ENCODE measurements around the gene HDAC11.

HDAC11 gene

DNA sequence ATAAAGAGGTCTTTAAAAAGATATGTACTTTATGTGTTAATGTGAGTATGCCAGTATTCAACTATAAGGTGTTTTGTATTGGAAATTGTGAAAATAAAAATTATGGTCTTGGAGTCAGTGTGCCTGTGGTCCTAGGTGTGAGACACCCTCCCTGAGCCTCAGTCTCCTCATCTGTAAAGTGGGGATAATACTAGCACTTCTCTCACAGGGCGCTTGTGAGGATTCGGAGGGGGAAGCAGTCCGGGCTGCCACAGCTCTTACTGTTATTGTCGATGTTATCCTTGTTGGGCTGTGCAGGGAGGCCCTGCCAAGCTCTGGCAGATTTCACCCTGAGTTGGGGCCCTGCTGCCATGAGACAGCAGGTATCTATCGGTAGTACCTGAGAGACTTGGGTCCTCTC lies 42.1 kb downstream of the HDAC11 start:
- Histone ChIP-seq H3K4me1 (ENCODE audit: control insufficient read depth, insufficient read depth, low read length) (peaks cover 12% of the 10 kb centered on the region), H3K9ac (ENCODE audit: low read depth, low read length) (no peak overlapping the region), H3K4me3 (ENCODE audit: low read length) (no peak overlapping the region), H3K36me3 (ENCODE audit: insufficient read depth, low read length) (no peaks in the 10 kb centered on the region), H3K27me3 (ENCODE audit: control insufficient read depth, insufficient read depth, low read length) (peaks cover 13% of the 10 kb centered on the region), H3K9me3 (replicated peaks; ENCODE audit: low read length) (no peaks in the 10 kb centered on the region), H3K4me2 (ENCODE audit: low read length) (no peak overlapping the region)

DNA sequence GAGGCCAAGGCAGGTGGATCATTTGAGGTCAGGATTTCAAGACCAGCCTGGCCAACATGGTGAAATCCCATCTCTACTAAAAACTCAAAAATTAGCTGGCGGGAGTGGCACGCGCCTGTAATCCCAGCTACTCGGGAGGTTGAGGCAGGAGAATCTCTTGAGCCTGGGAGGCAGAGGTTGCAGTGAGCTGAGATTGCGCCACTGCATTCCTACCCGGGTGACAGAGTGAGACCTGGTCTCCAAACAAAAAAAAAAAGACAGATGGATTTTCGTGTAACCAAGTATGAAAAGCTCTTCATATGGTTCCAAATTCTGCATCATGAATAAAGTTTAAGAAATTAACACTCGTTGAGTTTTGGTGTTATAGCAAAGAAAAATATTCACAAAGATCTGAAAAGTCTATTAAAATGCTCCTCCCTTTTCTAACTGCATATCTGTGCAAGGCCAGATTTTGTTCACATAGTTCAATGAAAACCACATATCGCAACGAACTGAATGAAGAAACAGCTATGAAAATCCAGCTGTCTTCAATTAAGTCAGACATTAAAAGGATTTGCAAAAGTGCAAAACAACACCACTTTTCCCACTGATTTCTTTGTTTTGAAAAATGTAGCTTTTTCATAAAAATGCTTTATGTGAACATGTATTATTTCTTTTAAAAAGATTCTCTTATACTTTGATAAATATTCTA lies 45.0 kb downstream of the HDAC11 start:
- H3K27me3 ChIP-seq (ENCODE audit: control insufficient read depth, insufficient read depth, low read length): no peaks in the 10 kb centered on the region
- no peaks in the 10 kb centered on the region for H3K9me3 ChIP-seq (replicated peaks; ENCODE audit: low read length)
- no peak overlapping the region for H3K9ac ChIP-seq (ENCODE audit: low read depth, low read length)
- peaks cover 12% of the 10 kb centered on the region for H3K4me1 ChIP-seq (ENCODE audit: control insufficient read depth, insufficient read depth, low read length)
- H3K4me3 ChIP-seq (ENCODE audit: low read length): no peak overlapping the region
- H3K4me2 ChIP-seq (ENCODE audit: low read length): no peak overlapping the region
- H3K36me3 ChIP-seq (ENCODE audit: insufficient read depth, low read length): no peaks in the 10 kb centered on the region

GRCh38 chr3:13525827-13526625 lies 45.9 kb downstream of the HDAC11 start:
- no peak overlapping the region for H3K4me3 ChIP-seq (ENCODE audit: low read length)
- H3K9ac ChIP-seq (ENCODE audit: low read depth, low read length): no peak overlapping the region
- no peaks in the 10 kb centered on the region for H3K36me3 ChIP-seq (ENCODE audit: insufficient read depth, low read length)
- no peak overlapping the region for H3K4me2 ChIP-seq (ENCODE audit: low read length)
- no peaks in the 10 kb centered on the region for H3K9me3 ChIP-seq (replicated peaks; ENCODE audit: low read length)
- H3K4me1 ChIP-seq (ENCODE audit: control insufficient read depth, insufficient read depth, low read length): peaks cover 12% of the 10 kb centered on the region
- no peaks in the 10 kb centered on the region for H3K27me3 ChIP-seq (ENCODE audit: control insufficient read depth, insufficient read depth, low read length)

DNA sequence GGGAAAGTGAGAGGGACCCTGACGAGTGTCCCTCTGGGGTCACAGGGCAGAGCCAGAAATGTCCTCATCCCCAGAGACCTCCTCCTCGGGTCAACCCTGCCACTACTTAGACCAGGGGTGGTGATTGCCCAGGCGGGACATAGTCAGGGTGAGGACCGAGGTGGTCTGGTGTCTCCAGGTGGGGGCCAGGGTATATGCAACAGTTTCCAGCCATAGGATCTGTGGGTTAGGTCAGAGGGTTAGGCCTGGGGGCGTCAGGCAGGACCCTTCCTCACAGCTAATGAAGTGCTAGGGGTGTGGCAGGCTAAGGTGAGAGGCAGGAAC lies 46.5 kb downstream of the HDAC11 start:
- Histone ChIP-seq H3K36me3 (ENCODE audit: insufficient read depth, low read length) (no peaks in the 10 kb centered on the region), H3K9ac (ENCODE audit: low read depth, low read length) (no peak overlapping the region), H3K27me3 (ENCODE audit: control insufficient read depth, insufficient read depth, low read length) (no peaks in the 10 kb centered on the region), H3K4me2 (ENCODE audit: low read length) (no peak overlapping the region), H3K4me1 (ENCODE audit: control insufficient read depth, insufficient read depth, low read length) (peaks cover 12% of the 10 kb centered on the region), H3K4me3 (ENCODE audit: low read length) (no peak overlapping the region), H3K9me3 (replicated peaks; ENCODE audit: low read length) (no peaks in the 10 kb centered on the region)

GRCh38 chr3:13528217-13528867 lies 48.2 kb downstream of the HDAC11 start:
- H3K36me3 ChIP-seq (ENCODE audit: insufficient read depth, low read length): no peaks in the 10 kb centered on the region
- H3K9ac ChIP-seq (ENCODE audit: low read depth, low read length): no peak overlapping the region
- no peak overlapping the region for H3K4me3 ChIP-seq (ENCODE audit: low read length)
- no peaks in the 10 kb centered on the region for H3K9me3 ChIP-seq (replicated peaks; ENCODE audit: low read length)
- H3K27me3 ChIP-seq (ENCODE audit: control insufficient read depth, insufficient read depth, low read length): no peaks in the 10 kb centered on the region
- H3K4me2 ChIP-seq (ENCODE audit: low read length): no peak overlapping the region
- peaks cover 12% of the 10 kb centered on the region for H3K4me1 ChIP-seq (ENCODE audit: control insufficient read depth, insufficient read depth, low read length)

GRCh38 chr3:13529196-13530112 lies 49.3 kb downstream of the HDAC11 start:
- H3K4me3 ChIP-seq (ENCODE audit: low read length): no peak overlapping the region
- no peak overlapping the region for H3K9ac ChIP-seq (ENCODE audit: low read depth, low read length)

DNA sequence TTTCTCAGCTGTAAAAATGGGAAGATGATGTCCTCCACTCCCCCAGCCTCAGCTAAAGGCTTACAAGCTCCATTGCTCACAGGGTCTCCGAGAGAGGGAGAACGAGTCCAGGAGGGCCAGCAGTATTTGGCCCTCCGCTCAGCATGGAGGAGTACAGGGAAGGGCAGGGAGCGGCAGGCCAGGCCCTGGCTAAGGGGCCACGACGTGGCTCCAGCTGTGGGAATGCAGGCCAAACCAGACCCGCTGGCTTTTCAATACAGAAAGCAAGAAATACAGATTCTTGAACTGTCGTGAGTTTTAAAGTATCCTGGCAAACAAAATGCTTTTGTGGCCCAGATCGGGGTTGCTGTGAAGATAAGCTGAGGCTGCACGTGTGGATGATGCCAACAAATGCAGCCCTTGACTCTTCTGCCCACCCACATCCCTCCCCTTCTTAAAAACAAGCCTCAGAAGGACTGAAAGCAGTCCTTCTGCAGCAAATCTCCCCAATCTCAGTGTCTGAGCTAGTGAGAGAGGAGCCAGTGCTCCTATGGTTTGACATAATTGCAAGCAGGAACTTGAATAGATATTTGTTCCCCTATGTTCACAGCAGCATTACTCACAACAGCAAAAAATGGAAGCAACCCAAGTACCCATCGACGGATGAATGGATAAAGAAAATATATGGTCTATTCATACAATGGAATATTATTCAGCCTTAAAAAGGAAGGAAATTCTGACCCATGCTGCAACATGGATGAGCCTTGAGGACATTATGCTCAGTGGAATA lies 50.3 kb downstream of the HDAC11 start:
- Histone ChIP-seq H3K9ac (ENCODE audit: low read depth, low read length) (no peak overlapping the region), H3K9me3 (replicated peaks; ENCODE audit: low read length) (no peaks in the 10 kb centered on the region), H3K4me1 (ENCODE audit: control insufficient read depth, insufficient read depth, low read length) (peaks cover 8% of the 10 kb centered on the region), H3K27me3 (ENCODE audit: control insufficient read depth, insufficient read depth, low read length) (no peaks in the 10 kb centered on the region), H3K4me2 (ENCODE audit: low read length) (no peak overlapping the region), H3K4me3 (ENCODE audit: low read length) (no peak overlapping the region), H3K36me3 (ENCODE audit: insufficient read depth, low read length) (no peaks in the 10 kb centered on the region)

More at GRCh38 chr3:13529196-13530112, 49.3 kb downstream of the HDAC11 start:
- Histone ChIP-seq H3K9me3 (replicated peaks; ENCODE audit: low read length) (no peaks in the 10 kb centered on the region), H3K4me1 (ENCODE audit: control insufficient read depth, insufficient read depth, low read length) (peaks cover 12% of the 10 kb centered on the region), H3K4me2 (ENCODE audit: low read length) (no peak overlapping the region), H3K36me3 (ENCODE audit: insufficient read depth, low read length) (no peaks in the 10 kb centered on the region), H3K27me3 (ENCODE audit: control insufficient read depth, insufficient read depth, low read length) (no peaks in the 10 kb centered on the region)

DNA sequence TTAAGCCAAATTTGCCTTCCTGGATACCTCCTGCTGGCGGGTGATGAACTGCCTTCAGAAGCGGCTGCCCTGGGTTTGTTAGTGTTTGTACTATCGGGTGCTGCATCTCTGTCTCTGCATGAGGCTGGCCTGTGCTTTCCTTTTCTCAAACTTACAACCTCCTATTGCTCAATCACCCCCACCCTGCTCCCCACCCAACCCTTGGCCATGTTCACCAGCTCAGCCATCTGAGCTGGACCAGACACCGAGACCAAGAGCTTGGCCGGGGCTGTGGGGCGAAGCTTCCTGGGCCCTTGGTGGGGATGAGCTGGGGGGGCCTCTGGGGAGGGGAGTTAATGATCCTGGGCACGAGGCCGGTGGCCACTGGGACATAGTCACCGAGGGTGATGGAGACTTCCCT lies 52.0 kb downstream of the HDAC11 start:
- Histone ChIP-seq H3K9ac (ENCODE audit: low read depth, low read length) (no peak overlapping the region), H3K4me2 (ENCODE audit: low read length) (no peak overlapping the region), H3K9me3 (replicated peaks; ENCODE audit: low read length) (no peaks in the 10 kb centered on the region), H3K27me3 (ENCODE audit: control insufficient read depth, insufficient read depth, low read length) (no peaks in the 10 kb centered on the region), H3K4me1 (ENCODE audit: control insufficient read depth, insufficient read depth, low read length) (peaks cover 4% of the 10 kb centered on the region), H3K36me3 (ENCODE audit: insufficient read depth, low read length) (no peaks in the 10 kb centered on the region), H3K4me3 (ENCODE audit: low read length) (no peak overlapping the region)

GRCh38 chr3:13532631-13533030 lies 52.5 kb downstream of the HDAC11 start:
- no peak overlapping the region for H3K9ac ChIP-seq (ENCODE audit: low read depth, low read length)
- H3K4me2 ChIP-seq (ENCODE audit: low read length): no peak overlapping the region
- H3K9me3 ChIP-seq (replicated peaks; ENCODE audit: low read length): no peaks in the 10 kb centered on the region
- no peaks in the 10 kb centered on the region for H3K36me3 ChIP-seq (ENCODE audit: insufficient read depth, low read length)
- no peaks in the 10 kb centered on the region for H3K27me3 ChIP-seq (ENCODE audit: control insufficient read depth, insufficient read depth, low read length)
- no peak overlapping the region for H3K4me3 ChIP-seq (ENCODE audit: low read length)
- H3K4me1 ChIP-seq (ENCODE audit: control insufficient read depth, insufficient read depth, low read length): peaks cover 9% of the 10 kb centered on the region

GRCh38 chr3:13533885-13534301 lies 53.8 kb downstream of the HDAC11 start:
- Histone ChIP-seq H3K9me3 (replicated peaks; ENCODE audit: low read length) (no peaks in the 10 kb centered on the region), H3K27me3 (ENCODE audit: control insufficient read depth, insufficient read depth, low read length) (no peaks in the 10 kb centered on the region), H3K36me3 (ENCODE audit: insufficient read depth, low read length) (no peaks in the 10 kb centered on the region), H3K4me3 (ENCODE audit: low read length) (no peak overlapping the region), H3K4me2 (ENCODE audit: low read length) (no peak overlapping the region), H3K9ac (ENCODE audit: low read depth, low read length) (no peak overlapping the region), H3K4me1 (ENCODE audit: control insufficient read depth, insufficient read depth, low read length) (peaks cover 19% of the 10 kb centered on the region)
